ENCODE results near the gene SMARCC2.

DNA sequence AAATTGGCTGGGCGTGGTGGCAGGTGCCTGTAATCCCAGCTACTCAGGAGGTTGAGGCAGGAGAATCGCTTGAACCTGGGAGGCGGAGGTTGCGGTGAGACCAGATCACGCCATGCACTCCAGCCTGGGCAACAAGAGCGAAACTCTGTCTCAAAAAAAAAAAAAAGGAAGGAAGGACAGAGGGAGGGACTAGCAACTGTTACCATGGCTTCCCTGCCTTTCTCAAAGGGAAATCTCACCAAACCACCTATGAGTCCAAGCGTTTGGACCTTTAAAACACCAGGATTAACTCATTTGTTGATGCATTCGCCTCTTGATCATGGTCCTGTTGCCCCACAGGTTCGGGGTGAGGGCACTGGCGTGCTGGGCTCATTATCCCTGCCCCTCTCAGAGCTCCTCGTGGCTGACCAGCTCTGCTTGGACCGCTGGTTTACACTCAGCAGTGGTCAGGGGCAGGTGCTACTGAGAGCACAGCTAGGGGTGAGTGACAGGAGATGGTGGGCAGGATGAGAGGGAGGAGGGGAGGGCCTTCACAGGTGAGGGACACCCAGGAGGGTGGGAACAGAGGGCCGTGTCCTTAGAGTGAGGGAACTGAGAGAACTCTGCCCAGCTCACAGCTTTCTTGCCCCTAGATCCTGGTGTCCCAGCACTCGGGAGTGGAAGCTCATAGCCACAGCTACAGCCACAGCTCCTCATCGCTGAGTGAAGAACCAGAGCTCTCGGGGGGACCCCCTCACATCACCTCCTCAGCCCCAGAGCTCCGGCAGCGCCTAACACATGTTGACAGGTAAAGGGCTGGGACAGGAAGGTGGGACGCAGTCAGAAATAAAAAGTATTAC is 47.1 kb downstream of the SMARCC2 start:
- TF ChIP-seq, protein P1, sequence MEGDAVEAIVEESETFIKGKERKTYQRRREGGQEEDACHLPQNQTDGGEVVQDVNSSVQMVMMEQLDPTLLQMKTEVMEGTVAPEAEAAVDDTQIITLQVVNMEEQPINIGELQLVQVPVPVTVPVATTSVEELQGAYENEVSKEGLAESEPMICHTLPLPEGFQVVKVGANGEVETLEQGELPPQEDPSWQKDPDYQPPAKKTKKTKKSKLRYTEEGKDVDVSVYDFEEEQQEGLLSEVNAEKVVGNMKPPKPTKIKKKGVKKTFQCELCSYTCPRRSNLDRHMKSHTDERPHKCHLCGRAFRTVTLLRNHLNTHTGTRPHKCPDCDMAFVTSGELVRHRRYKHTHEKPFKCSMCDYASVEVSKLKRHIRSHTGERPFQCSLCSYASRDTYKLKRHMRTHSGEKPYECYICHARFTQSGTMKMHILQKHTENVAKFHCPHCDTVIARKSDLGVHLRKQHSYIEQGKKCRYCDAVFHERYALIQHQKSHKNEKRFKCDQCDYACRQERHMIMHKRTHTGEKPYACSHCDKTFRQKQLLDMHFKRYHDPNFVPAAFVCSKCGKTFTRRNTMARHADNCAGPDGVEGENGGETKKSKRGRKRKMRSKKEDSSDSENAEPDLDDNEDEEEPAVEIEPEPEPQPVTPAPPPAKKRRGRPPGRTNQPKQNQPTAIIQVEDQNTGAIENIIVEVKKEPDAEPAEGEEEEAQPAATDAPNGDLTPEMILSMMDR (IDR thresholded peaks at IDR 0.05): no peak
- TF ChIP-seq POLR2A (IDR thresholded peaks at IDR 0.05; ENCODE audit: low read length): no peak
